Right lobe of liver (tissue), 4 donors: ENCODE data around the gene COLEC12.

Experiments
- POLR2A ChIP-seq: fragments of 450-650 bp; IDR thresholded peaks from one replicate; pipeline ENCODE4 v1.6.1; 2017; ENCODE audit warnings: antibody characterized with exemption, mild to moderate bottlenecking
- TF ChIP-seq, protein P1 (sequence below), 4 donors: fragments of 200-600 bp in 3 of 4; fragments of 450-650 bp in 1 of 4; IDR thresholded peaks; one replicate each; pipeline versions ENCODE4 v1.5.1 to v1.8.0; 2016 to 2022; ENCODE audit warnings: antibody characterized with exemption in 4 of 4, mild to moderate bottlenecking in 2 of 4
- donor health status: DM: no; HTN: no; CAD: no.
- donor health status: DM: no; HTN: no; CAD: no.
- donor health status: DM: no; HTN: yes; CAD: no.

DNA sequence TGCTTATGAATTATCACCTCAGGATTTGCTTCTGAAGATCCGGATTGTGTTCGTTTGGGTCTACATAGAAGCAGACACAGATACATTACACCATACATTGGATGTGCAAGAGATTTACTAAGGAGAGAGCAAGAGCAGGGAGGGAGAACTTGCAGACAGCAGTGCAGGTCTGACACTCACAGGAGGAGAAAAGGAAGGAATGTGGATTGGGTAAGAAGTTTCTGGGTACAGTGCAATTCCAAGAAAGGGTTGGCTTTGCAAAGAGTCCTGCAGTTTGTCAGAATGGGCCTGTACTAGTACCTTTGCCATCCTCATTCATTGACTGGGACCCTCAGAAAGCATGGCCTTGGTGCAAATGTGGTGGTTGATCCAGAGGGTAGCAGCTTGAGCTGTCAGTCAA, 227.9 kb downstream of the COLEC12 start:
- TF ChIP-seq, protein P1, sequence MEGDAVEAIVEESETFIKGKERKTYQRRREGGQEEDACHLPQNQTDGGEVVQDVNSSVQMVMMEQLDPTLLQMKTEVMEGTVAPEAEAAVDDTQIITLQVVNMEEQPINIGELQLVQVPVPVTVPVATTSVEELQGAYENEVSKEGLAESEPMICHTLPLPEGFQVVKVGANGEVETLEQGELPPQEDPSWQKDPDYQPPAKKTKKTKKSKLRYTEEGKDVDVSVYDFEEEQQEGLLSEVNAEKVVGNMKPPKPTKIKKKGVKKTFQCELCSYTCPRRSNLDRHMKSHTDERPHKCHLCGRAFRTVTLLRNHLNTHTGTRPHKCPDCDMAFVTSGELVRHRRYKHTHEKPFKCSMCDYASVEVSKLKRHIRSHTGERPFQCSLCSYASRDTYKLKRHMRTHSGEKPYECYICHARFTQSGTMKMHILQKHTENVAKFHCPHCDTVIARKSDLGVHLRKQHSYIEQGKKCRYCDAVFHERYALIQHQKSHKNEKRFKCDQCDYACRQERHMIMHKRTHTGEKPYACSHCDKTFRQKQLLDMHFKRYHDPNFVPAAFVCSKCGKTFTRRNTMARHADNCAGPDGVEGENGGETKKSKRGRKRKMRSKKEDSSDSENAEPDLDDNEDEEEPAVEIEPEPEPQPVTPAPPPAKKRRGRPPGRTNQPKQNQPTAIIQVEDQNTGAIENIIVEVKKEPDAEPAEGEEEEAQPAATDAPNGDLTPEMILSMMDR (IDR thresholded peaks at IDR 0.05), result no peak
- TF ChIP-seq POLR2A, result no peak
